ENCODE measurements around the gene EFNB1.

The EFNB1 gene

GRCh38 chrX:68827848-68828624, 785 bp upstream of the EFNB1 start:
- DNase-seq = peak; percentile 88 to 89

- peak; percentile 38 to 44 for DNase-seq
Measured at GRCh38 chrX:68829582-68830418, 979 bp downstream of the EFNB1 start.

DNA sequence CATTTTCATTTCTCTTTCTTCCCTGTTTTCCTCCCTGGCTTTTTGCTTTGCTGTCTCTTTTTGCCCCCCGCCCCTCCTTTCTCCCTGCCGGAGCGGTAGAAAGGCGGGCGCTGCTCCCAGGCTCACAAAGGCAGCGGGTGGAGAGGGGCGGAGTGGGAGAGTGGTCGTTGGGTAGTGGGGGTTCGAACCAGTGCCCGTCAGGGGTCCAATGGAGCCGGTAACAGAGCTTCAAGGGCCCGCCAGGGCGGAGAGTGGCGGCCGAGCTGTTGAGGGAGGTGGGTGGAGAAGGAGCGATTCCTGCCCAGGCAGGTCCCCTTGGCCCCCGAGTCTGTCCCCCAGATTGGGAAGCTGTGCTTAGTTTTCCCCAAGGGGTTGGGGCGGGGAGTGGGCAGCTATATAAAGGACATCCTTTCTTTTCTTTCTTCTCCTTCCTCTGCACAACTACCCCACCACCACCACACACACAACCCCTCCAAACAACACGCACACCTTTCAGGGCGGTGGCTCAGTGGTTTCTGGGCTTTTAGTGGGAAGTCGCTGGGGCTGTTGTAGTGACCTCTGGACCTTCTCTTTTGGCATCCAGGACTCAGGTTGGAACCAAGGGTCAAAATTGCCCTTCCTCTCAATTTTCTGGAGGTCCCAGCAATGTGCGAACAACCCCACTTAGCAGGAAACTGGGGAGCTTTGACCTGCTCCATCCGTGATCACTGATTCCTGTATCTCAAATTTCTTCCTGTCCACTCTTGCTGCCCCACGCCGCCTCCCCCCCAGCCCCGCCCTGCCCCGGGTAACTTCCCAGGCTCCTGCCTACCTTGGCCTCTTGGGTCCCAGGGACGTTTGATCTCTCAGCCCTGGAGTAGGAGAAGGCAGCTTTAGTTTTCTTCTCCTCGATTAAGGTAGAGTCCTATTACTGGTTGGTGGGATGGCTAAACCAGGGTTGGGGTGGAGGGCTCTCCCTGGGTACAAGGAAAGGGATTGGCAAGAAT, 1.9 kb downstream of the EFNB1 start:
- peak; percentile 17 to 31 for DNase-seq

GRCh38 chrX:68831405-68832100, 2.7 kb downstream of the EFNB1 start:
- DNase-seq = peak in 1 of 2 experiments; percentile 17

GRCh38 chrX:68832101-68832416, 3.2 kb downstream of the EFNB1 start:
- DNase-seq = peak; percentile 46 to 56

GRCh38 chrX:68832516-68833447, 4.0 kb downstream of the EFNB1 start:
- peak; percentile 9 to 10 for DNase-seq

DNA sequence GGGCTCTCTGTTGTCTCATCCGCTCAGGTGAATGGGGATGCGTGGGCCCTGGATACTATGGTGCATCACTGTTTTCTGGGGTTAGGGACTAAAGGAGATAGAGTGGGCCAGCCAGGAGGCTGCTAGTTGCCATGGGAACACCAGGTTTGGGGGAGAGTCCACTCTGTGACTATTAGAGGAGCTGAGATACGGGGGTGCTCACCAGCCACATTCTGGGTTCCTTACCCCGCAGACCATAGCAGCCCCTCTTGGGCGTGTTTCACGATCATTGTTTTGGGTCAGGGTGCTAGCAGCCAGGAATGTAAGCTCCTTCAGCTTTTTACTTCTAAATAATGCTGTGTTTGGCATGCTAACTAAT, 4.6 kb downstream of the EFNB1 start:
- DNase-seq = peak; percentile 10

GRCh38 chrX:68833855-68834331, 5.1 kb downstream of the EFNB1 start:
- DNase-seq = peak; percentile 3 to 9

- DNase-seq = peak; percentile 4 to 7
Measured at GRCh38 chrX:68834371-68835103, 5.7 kb downstream of the EFNB1 start.

DNA sequence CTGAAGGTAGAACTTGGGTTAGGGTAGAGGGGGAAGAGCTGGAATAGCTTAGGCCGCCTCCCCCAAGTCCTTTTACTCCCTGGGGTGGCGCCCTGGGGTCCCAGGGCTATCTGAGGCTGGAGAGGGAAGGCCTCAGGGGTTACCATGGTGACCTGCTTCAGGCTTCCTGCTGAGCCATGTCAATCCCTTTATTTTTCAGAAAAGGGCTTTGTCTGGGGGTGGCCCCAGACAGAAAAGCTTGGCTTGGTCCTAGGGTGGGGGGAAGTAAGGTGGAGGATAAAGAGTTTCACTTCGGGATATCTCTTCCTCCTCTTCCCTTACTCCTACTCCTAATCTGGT, 6.3 kb downstream of the EFNB1 start:
- peak in 1 of 2 experiments; percentile 5 for DNase-seq

DNA sequence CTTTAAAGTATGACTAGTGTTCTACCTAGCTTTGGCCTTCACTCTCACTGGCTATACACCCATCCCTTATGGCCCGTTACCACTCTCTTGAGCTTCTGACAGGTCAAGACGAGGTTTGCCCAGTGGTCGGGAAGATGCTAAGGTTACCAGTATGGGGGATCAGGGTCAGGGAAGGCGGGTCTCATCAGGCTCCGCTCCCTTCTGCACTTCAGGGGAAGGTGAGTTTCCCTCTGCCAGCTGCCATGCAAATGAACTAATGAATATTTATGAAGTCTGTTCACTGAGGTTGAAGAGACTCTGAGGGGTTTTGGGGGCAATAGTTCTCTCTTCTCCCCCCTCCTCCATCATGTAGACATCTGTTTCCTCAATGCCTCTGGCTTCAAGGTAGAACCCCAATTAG, 6.6 kb downstream of the EFNB1 start:
- no peak for DNase-seq

DNA sequence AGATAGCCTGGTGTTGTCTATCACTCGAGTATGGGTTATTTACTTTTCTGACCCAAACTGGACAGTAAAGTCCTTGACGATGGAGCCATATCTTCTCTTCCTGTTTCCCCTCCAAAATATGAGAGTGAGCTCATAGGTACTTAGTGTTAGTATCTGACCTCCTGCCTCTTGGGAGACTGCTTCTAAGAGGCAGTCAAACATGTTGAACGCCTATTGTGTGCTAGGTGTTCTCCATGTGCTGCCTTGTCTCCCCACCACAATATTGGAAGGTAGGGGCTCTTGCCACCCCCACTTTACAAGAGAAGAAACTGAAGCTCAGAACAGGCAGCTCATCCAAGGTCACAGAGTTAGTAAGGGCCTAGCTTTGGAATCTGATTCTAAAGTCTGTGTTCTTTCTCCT, 8.3 kb downstream of the EFNB1 start:
- no peak for DNase-seq

GRCh38 chrX:68838571-68838910, 9.7 kb downstream of the EFNB1 start:
- DNase-seq = no peak

DNA sequence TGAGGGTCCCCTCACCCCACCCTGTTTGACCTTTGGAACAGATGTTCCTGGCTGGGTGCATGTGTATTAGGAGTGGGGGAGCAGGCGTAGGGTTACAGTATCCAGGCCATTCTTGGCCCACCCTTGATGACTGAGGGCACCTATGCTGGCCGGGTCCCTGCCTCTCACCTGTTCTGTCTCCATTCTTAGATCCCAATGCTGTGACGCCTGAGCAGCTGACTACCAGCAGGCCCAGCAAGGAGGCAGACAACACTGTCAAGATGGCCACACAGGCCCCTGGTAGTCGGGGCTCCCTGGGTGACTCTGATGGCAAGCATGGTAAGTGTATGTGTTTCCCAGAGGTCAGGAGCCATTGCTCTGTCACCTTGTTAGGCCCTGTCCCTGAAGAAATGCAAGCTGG, 10.9 kb downstream of the EFNB1 start:
- no peak for DNase-seq

GRCh38 chrX:68840256-68840655, 11.4 kb downstream of the EFNB1 start:
- DNase-seq = no peak

DNA sequence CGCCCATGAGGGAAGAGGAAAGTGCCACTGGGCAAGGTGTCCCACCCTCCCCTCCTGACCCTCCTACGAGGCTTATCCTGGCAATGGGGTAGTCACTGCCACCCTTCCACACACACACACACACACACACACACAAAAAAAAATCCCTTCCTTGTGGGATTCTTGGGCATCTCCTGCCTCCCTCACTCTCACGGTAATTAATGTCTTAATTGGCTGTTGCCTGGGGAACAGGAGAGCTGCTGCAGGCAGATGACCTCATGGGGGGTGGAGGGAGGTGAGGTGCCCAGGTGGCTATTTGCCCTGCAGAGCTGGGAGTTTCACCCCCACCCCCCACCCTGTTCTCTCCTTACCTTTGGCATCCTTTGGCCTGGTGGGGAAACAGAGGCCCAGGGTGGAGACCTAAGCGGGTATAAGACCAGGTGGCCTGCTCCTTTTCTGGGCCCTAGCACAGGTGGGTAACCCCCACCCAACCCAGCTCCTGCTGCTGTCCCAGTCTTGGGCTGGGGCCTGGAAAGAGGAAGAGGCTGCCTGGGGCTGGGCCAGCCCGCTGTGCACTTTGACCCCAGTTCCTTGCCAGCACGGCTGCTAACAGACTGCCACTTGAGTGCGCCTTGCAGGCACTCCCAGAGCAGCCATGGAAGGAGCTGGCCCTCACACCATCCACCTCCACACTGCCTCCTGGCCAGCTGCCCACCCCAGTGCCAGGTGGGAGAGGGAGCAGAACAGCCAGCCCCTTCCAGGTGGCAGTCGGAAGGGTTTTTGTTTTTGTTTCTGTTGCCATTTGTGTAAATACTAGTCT, 12.6 kb downstream of the EFNB1 start:
- DNase-seq = no peak

DNA sequence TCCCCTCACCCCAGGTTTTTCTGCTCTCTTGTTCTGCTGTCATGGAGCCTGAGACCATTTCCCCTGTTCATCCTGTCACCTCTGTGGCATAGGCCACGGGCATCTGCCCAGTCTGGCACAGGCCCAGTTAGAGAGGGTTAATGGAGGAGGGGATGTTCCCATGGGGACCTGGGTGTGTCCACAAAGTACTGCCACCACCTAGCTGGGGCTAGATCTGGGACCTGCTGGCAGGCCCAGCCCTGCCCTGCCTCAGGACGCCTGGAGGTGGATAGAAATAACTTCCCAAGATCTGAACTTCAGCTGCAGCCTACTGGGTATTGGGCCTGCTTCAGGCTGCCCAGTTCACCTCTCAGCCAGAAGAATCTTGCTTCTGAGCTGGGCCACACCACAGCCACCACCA, 13.5 kb downstream of the EFNB1 start:
- no peak for DNase-seq

GRCh38 chrX:68842781-68843581, 14.2 kb downstream of the EFNB1 start:
- no peak for DNase-seq

DNA sequence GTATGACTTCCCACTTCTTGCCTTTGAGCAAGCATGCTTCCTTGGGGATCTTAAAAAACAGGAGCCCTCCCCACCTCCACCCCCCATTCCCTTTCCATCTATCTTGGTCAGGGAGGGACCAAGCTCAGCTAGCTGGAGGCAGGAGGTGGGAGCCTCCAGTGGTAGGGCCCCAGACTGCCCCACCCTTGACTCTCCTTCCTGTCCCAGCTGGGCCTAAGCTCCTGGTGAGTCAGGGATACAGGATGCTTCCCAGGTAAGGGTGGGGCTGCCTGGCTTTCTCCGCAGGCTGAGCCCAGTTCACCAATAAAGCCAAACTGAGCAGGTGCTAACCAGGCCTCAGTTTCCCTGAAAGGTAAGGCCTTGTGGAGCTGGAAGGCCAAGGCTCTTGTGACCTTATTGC, 15.2 kb downstream of the EFNB1 start:
- DNase-seq = no peak
